ENCODE data around the gene ARHGAP25.

ARHGAP25 gene

DNA sequence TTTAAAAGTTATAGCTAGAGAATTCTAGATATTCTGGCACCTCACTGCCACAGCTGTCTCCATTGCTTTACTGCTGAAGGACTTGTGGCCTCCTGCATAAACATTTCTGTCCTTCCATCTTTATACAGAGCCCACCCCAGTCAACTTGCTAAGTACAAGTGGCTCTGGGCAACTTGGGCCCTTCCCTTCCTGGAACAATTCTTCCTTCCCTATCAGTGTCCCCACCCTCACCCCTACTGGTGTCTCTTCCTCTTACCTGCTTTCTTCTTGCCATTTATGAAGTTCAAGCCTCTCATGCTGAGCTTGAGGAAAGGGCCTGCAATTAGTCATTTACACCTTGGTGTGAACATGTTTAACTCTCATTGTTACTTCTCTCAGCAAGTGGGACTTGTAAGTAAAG lies 45.0 kb downstream of the ARHGAP25 start:
- DNase-seq (ENCODE audit: low read depth) = no peak
- TF ChIP-seq, protein P1, sequence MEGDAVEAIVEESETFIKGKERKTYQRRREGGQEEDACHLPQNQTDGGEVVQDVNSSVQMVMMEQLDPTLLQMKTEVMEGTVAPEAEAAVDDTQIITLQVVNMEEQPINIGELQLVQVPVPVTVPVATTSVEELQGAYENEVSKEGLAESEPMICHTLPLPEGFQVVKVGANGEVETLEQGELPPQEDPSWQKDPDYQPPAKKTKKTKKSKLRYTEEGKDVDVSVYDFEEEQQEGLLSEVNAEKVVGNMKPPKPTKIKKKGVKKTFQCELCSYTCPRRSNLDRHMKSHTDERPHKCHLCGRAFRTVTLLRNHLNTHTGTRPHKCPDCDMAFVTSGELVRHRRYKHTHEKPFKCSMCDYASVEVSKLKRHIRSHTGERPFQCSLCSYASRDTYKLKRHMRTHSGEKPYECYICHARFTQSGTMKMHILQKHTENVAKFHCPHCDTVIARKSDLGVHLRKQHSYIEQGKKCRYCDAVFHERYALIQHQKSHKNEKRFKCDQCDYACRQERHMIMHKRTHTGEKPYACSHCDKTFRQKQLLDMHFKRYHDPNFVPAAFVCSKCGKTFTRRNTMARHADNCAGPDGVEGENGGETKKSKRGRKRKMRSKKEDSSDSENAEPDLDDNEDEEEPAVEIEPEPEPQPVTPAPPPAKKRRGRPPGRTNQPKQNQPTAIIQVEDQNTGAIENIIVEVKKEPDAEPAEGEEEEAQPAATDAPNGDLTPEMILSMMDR (conservative IDR thresholded peaks at IDR 0.05; ENCODE audit: low read length) = no peak
- no peak overlapping the region for H3K4me3 ChIP-seq (ENCODE audit: low read length)

DNA sequence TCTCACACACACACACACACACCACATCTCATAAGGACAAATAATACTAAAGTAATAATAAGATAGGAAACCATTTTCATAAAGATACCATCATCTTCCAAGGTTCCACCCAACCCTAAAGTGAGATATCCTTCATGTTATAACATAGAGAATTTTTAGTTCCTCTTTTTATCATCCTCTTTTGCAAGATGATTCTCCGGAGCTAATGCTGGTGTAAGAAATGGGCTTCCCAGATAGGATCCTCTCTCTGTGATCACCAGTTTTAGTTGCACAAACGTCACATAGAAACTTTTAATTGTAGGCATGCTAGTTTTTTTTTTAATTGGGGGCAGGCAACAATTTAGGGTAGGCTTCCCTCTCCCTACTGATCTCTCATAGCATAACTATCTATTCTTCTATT lies 49.6 kb downstream of the ARHGAP25 start:
- no peak for DNase-seq (ENCODE audit: low read depth)
- TF ChIP-seq, protein P1 (conservative IDR thresholded peaks at IDR 0.05; ENCODE audit: low read length) = no peak
- H3K4me3 ChIP-seq (ENCODE audit: low read length) = no peak overlapping the region

DNA sequence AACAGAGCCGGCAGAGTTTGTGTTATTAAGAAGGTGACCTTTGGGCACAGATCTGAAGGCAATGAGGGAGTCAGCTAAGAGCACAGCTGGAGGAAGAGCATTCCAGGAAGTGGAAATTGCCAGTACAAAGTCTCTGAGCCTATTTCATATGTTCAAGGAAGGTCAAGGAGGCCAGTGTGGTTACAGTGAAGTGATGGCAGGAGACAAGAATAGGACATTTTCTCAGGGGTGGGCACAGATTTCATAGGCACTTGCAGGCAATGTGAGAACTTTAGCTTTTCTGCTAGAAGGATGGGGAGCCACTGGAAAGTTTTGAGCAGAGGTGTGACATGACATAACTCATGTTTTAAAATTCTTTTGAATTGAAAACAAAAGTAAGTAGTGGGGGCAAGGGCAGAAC lies 50.3 kb downstream of the ARHGAP25 start:
- H3K4me3 ChIP-seq (ENCODE audit: low read length) = no peak overlapping the region
- no peak for DNase-seq (ENCODE audit: low read depth)

DNA sequence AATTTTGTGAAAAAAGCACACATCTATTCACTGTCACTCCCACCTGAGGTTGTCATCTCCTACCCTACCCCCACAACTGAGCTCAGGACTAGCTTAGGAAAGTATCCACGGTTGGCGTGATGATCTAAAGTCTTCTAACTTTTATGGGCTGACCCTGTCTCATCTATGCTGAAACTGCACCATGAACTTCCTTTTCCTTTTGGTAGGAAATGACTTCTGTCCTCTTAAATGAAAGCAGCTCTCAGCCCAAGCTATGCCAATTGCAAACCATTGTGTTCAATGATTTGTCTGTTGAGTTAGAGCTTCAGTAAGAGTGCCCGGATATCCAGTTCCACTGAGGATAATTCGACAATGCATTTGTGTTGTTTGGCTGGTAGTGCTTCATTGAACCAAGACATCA lies 52.7 kb downstream of the ARHGAP25 start:
- TF ChIP-seq, protein P1 (conservative IDR thresholded peaks at IDR 0.05; ENCODE audit: low read length) = no peak

More for the DNA sequence above, 50.3 kb downstream of the ARHGAP25 start:
- TF ChIP-seq, protein P1 (conservative IDR thresholded peaks at IDR 0.05; ENCODE audit: low read length) = no peak

DNA sequence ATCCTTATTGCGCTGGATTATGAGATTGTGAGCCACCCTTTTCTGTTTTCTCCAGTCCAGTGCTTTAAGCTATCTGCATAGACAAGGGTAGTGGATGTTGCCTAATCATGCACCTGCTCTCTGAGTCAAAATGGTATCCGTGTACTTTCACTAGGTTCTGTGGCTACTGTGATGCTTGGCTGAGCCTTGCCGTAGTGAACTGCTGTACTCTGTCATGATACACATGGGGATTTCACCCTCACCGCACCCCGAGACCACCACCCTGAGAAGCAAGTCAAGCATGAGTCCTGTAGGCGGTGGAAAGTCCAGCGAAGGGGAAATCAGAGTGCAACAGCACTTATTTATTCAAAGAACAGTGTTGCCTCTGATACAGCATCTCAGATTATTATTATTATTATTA lies 55.0 kb downstream of the ARHGAP25 start:
- H3K4me3 ChIP-seq (ENCODE audit: low read length) = no peak overlapping the region
- DNase-seq (ENCODE audit: low read depth) = no peak
- TF ChIP-seq, protein P1 (conservative IDR thresholded peaks at IDR 0.05; ENCODE audit: low read length) = no peak

More for the DNA sequence above, 52.7 kb downstream of the ARHGAP25 start:
- H3K4me3 ChIP-seq (ENCODE audit: low read length) = no peak overlapping the region
- no peak for DNase-seq (ENCODE audit: low read depth)

DNA sequence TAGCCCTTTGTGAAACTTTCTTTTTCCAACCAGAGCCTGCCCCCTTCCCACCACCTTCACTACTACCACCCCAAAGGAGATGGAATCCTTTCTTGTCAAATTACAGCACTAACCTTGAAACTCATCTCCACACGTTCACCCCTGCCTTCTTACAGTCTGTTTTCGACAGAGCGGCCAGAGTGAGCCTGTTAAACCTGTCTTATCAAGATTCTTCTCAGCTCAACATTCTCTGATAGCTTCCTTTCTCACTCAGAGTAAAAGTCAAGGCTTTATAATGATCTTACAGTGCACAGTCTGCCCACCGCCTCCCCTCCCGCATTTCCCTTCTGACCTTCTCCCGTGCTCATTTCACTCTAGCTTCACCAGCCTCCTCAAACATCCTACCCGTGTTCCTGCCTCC lies 56.0 kb downstream of the ARHGAP25 start:
- no peak overlapping the region for H3K4me3 ChIP-seq (ENCODE audit: low read length)
- no peak for DNase-seq (ENCODE audit: low read depth)
- TF ChIP-seq, protein P1 (conservative IDR thresholded peaks at IDR 0.05; ENCODE audit: low read length) = no peak

DNA sequence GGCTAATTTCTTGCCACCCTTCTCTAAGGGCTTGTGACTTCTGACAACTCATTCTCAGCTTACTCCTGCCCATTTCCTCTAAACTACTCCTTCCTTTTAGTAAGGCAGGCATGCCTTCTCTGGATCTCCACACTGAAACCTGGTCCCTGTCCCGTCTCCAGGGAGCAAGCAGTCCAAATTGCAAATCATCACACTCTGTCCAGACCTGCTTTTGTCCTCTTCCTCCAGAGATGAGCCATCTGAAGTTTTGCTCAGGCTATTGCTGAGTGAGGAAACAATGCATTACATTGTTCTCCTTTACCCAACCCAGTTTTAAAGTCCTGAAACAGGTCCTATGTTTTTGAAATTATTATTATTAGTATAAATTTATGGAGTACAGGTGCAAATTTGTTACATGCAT lies 57.3 kb downstream of the ARHGAP25 start:
- DNase-seq (ENCODE audit: low read depth) = no peak
- H3K4me3 ChIP-seq (ENCODE audit: low read length) = no peak overlapping the region
- TF ChIP-seq, protein P1 (conservative IDR thresholded peaks at IDR 0.05; ENCODE audit: low read length) = no peak

Data from AG10803 (cell line).